ENCODE measurements around the gene ATP5F1D.

DNA sequence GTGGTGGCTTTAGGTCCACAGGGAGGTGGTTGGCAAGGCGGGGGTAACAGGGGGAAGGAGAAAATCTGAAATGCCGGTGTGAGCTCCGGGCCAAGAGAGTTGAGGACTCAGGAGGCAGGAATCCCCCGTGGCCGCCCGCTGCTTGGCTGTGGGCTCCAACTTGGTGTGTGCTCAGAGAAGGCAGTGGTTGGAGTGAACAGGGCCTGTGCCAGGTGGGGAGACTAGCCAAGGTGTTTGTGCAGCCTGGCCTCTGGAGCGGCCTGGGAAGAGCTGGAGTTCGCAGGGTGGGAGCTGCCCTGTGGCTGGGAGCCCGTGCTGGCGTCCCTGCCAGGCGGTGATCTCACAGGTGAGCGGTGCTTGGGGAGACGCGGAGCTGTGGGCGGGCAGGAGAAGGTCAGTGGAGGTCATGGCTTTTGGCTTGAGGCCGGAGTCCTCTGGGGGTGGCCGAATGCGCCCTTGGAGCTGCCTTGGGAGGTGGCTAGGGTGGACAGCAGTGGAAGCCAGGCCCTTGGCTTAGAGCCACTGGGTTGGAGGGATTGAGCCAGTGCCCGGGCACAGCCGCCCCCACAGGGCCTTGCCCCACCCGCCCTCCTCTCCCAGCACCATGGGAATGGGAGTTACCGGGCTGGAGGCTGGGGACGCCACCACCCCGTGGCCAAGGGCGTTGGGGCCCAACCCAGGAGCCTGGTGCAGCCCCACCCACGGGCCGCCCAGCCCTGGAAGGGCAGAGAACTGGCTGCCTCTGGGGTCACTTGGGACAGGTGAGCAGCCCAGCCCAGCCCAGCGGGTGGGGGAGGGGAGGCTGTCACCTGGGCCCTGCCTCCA is 20.5 kb downstream of the ATP5F1D start:
- TF ChIP-seq, protein P1, sequence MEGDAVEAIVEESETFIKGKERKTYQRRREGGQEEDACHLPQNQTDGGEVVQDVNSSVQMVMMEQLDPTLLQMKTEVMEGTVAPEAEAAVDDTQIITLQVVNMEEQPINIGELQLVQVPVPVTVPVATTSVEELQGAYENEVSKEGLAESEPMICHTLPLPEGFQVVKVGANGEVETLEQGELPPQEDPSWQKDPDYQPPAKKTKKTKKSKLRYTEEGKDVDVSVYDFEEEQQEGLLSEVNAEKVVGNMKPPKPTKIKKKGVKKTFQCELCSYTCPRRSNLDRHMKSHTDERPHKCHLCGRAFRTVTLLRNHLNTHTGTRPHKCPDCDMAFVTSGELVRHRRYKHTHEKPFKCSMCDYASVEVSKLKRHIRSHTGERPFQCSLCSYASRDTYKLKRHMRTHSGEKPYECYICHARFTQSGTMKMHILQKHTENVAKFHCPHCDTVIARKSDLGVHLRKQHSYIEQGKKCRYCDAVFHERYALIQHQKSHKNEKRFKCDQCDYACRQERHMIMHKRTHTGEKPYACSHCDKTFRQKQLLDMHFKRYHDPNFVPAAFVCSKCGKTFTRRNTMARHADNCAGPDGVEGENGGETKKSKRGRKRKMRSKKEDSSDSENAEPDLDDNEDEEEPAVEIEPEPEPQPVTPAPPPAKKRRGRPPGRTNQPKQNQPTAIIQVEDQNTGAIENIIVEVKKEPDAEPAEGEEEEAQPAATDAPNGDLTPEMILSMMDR (IDR thresholded peaks at IDR 0.05; ENCODE audit: insufficient read depth, low read length), result no peak
- no peak for TF ChIP-seq POLR2AphosphoS5 (IDR thresholded peaks at IDR 0.05; ENCODE audit: low read depth)
- TF ChIP-seq REST (IDR thresholded peaks at IDR 0.05; ENCODE audit: insufficient replicate concordance, low read depth), result no peak
- no peak for TF ChIP-seq SPI1 (IDR thresholded peaks at IDR 0.05; ENCODE audit: borderline replicate concordance, low read depth)

Data from HL-60 (cell line).